Activated CD8-positive, alpha-beta memory T cell treated with anti-CD3 and anti-CD28 coated beads for 4 hours (primary cell): Measurements from ENCODE around the gene CNTNAP2.

Experiments used
- DNase-seq, 2 donors: peaks; one replicate each; pipeline ENCODE4 v3.0.0-alpha.2; 2020; ENCODE audit warnings: low read depth in 2 of 2

Gene CNTNAP2

GRCh38 chr7:148192491-148192890, 2075.9 kb downstream of the CNTNAP2 start:
- DNase-seq = no peak

GRCh38 chr7:148201992-148202391, 2085.4 kb downstream of the CNTNAP2 start:
- DNase-seq = no peak

- DNase-seq = no peak
Observed at GRCh38 chr7:148204639-148205304, 2088.2 kb downstream of the CNTNAP2 start.

- DNase-seq = no peak
Observed at GRCh38 chr7:148209643-148210190, 2093.1 kb downstream of the CNTNAP2 start.

GRCh38 chr7:148210804-148211325, 2094.3 kb downstream of the CNTNAP2 start:
- DNase-seq = no peak

- no peak for DNase-seq
Observed at GRCh38 chr7:148211740-148212151, 2095.1 kb downstream of the CNTNAP2 start.

GRCh38 chr7:148212731-148213130, 2096.1 kb downstream of the CNTNAP2 start:
- DNase-seq = no peak

- no peak for DNase-seq
Observed at GRCh38 chr7:148214101-148214500, 2097.5 kb downstream of the CNTNAP2 start.

GRCh38 chr7:148218603-148219002, 2102.0 kb downstream of the CNTNAP2 start:
- no peak for DNase-seq

- DNase-seq = no peak
Observed at GRCh38 chr7:148222721-148223120, 2106.1 kb downstream of the CNTNAP2 start.

- DNase-seq = no peak
Observed at GRCh38 chr7:148223160-148223559, 2106.6 kb downstream of the CNTNAP2 start.

- no peak for DNase-seq
Observed at GRCh38 chr7:148223738-148224137, 2107.1 kb downstream of the CNTNAP2 start.

GRCh38 chr7:148230296-148230695, 2113.7 kb downstream of the CNTNAP2 start:
- DNase-seq = no peak

- no peak for DNase-seq
Observed at GRCh38 chr7:148230883-148231282, 2114.3 kb downstream of the CNTNAP2 start.

- DNase-seq = no peak
Observed at GRCh38 chr7:148232784-148233183, 2116.2 kb downstream of the CNTNAP2 start.

GRCh38 chr7:148234715-148235114, 2118.1 kb downstream of the CNTNAP2 start:
- DNase-seq = no peak

- no peak for DNase-seq
Observed at GRCh38 chr7:148238761-148239325, 2122.2 kb downstream of the CNTNAP2 start.

GRCh38 chr7:148241700-148242293, 2125.2 kb downstream of the CNTNAP2 start:
- no peak for DNase-seq

GRCh38 chr7:148242294-148242821, 2125.8 kb downstream of the CNTNAP2 start:
- DNase-seq = no peak

GRCh38 chr7:148245381-148245780, 2128.8 kb downstream of the CNTNAP2 start:
- DNase-seq = no peak

GRCh38 chr7:148253629-148254028, 2137.0 kb downstream of the CNTNAP2 start:
- DNase-seq = no peak

- no peak for DNase-seq
Observed at GRCh38 chr7:148255333-148255732, 2138.7 kb downstream of the CNTNAP2 start.
